Astrocyte of the spinal cord (primary cell): ENCODE results near the gene PSME1.
A peak's percentile ranks its signal among the peaks of the same experiment; 100 is the strongest.

Source experiments
- DNase-seq: peaks from one replicate; pipeline ENCODE4 v3.0.0; 2011; ENCODE audit warnings: low read depth, low spot score
- H3K4me3 ChIP-seq: 2 replicates; pipeline ENCODE4 v1.5.1; 2011; ENCODE audit warnings: low read depth, mild to moderate bottlenecking, low read length, moderate library complexity
- CTCF ChIP-seq: IDR thresholded peaks from 2 replicates; pipeline ENCODE4 v1.5.1; 2012; ENCODE audit warnings: low read depth, mild to moderate bottlenecking, low read length, inconsistent platforms
- in situ Hi-C: cut with HindIII; loops from 2 replicates; pipeline ENCODE4 v1.10.0; 2017; ENCODE audit warnings: low sequenced_read_pairs

Gene PSME1

GRCh38 chr14:24184104-24184970 is 48.3 kb downstream of the PSME1 start:
- TF ChIP-seq CTCF: no peak
- in situ Hi-C loops: no loop called here
- no peak for DNase-seq
- no peak overlapping the region for H3K4me3 ChIP-seq

- in situ Hi-C loops: no loop called here
- H3K4me3 ChIP-seq: no peak overlapping the region
- DNase-seq: no peak
- TF ChIP-seq CTCF: no peak
These were observed 49.0 kb downstream of the PSME1 start for GRCh38 chr14:24185026-24185425.

- no peak for DNase-seq
- no peak for TF ChIP-seq CTCF
- in situ Hi-C loops: no loop called here
- no peak overlapping the region for H3K4me3 ChIP-seq
These were observed 49.7 kb downstream of the PSME1 start for GRCh38 chr14:24185741-24186140.

GRCh38 chr14:24186831-24187538 is 51.0 kb downstream of the PSME1 start:
- TF ChIP-seq CTCF: no peak
- in situ Hi-C loops: no loop called here
- H3K4me3 ChIP-seq: no peak overlapping the region
- no peak for DNase-seq

GRCh38 chr14:24187539-24187915 is 51.5 kb downstream of the PSME1 start:
- no peak for TF ChIP-seq CTCF
- in situ Hi-C loops: no loop called here
- no peak for DNase-seq
- H3K4me3 ChIP-seq: peak overlapping the region; percentile 87
